SIG-M5 treated with dmso at 0.1 percent for 504 hours (cell line): ENCODE results near the gene ANKRD16.

Experiments
- DNase-seq: peaks from one replicate; lab custom pipeline; 2025; ENCODE audit not compliant: unreplicated experiment; lab: John Stamatoyannopoulos, UW

The ANKRD16 gene

GRCh38 chr10:5812283-5813090 is 77.2 kb downstream of the ANKRD16 start:
- DNase-seq, result no peak
